Measurements from ENCODE around the gene CCDC87. TPM values are rescaled to one million over a fixed set of nuclear protein-coding genes. Genes with fewer than 3 reads are reported as not detected.

Gene CCDC87
- total and polyA plus RNA-seq, 2 experiments from 2014 or later: 0.39 to 1.2 TPM

GRCh38 chr11:66554602-66555001 is 38.3 kb downstream of the CCDC87 start:
- no peaks in the 10 kb centered on the region for H3K27me3 ChIP-seq (ENCODE audit: insufficient read depth)
- H3K36me3 Mint-ChIP-seq (ENCODE audit: low read depth): peaks cover 10% of the 10 kb centered on the region
- H3K4me3 ChIP-seq: no peak overlapping the region
- ATAC-seq: no peak
- no peak overlapping the region for H3K4me2 ChIP-seq
- no peaks in the 10 kb centered on the region for H3K79me2 ChIP-seq (replicated peaks; ENCODE audit: insufficient read depth)
- H4K20me1 ChIP-seq (replicated peaks; ENCODE audit: insufficient read depth): peaks cover 3% of the 10 kb centered on the region; the same call in 1 of the 2 replicates
- H2AFZ ChIP-seq: no peak overlapping the region
- DNase-seq (ENCODE audit: low spot score): no peak
- no peaks in the 10 kb centered on the region for H3K36me3 ChIP-seq (ENCODE audit: insufficient read depth)
- 0 out of 2 replicates have a peak, but pooled peaks cover 4% of the 10 kb centered on the region for H3K4me1 ChIP-seq (ENCODE audit: insufficient read depth)
- H3K9me3 Mint-ChIP-seq: no peaks in the 10 kb centered on the region
- H3F3A ChIP-seq (replicated peaks; ENCODE audit: low read depth): 0 out of 2 replicates have a peak, but pooled peaks cover 3% of the 10 kb centered on the region
- H3K4me1 Mint-ChIP-seq: no peaks in the 10 kb centered on the region; the same call in 2 of the 3 replicates
- H3K27me3 Mint-ChIP-seq (ENCODE audit: insufficient read depth, low read depth, poor library complexity): peaks cover 14% of the 10 kb centered on the region
- H3K27ac ChIP-seq (ENCODE audit: low read depth): no peak overlapping the region
- no peaks in the 10 kb centered on the region for H3K9me2 ChIP-seq (ENCODE audit: insufficient read depth)
- no peak for TF ChIP-seq CREB1 (CRISPR knock-in tag; IDR thresholded peaks at IDR 0.05; ENCODE audit: low read depth)
- TF ChIP-seq CTCF (conservative IDR thresholded peaks at IDR 0.05; ENCODE audit: low read depth in 2 of 2): no peak
- no peak for TF ChIP-seq EZH2 (IDR thresholded peaks at IDR 0.05; ENCODE audit: low read depth, unreplicated experiment)
- no peak for TF ChIP-seq EZH2phosphoT487 (IDR thresholded peaks at IDR 0.05; ENCODE audit: unreplicated experiment)
- TF ChIP-seq STAT1 (IDR thresholded peaks at IDR 0.05; ENCODE audit: unreplicated experiment): no peak
- TF ChIP-seq JUNB (IDR thresholded peaks at IDR 0.05; ENCODE audit: unreplicated experiment): no peak
- H3K4me3 Mint-ChIP-seq: no peak overlapping the region
- H3K27ac Mint-ChIP-seq: no peak overlapping the region

GRCh38 chr11:66550887-66551286 is 42.0 kb downstream of the CCDC87 start:
- Mint-ChIP-seq H3K9me3 (no peaks in the 10 kb centered on the region), H3K27me3 (ENCODE audit: insufficient read depth, low read depth, poor library complexity) (peaks cover 12% of the 10 kb centered on the region), H3K4me3 (no peak overlapping the region), H3K36me3 (ENCODE audit: low read depth) (peaks cover 4% of the 10 kb centered on the region; the same call in 1 of the 3 replicates), H3K27ac (no peak overlapping the region), H3K4me1 (peaks cover 23% of the 10 kb centered on the region)
- ATAC-seq (no peak), DNase-seq (ENCODE audit: low spot score) (no peak)
- no peaks in the 10 kb centered on the region for H3F3A ChIP-seq (replicated peaks; ENCODE audit: low read depth)
- peaks cover 21% of the 10 kb centered on the region for H3K4me1 ChIP-seq (ENCODE audit: insufficient read depth)
- no peak overlapping the region for H2AFZ ChIP-seq
- no peak overlapping the region for H3K27ac ChIP-seq (ENCODE audit: low read depth)
- no peaks in the 10 kb centered on the region for H3K9me2 ChIP-seq (ENCODE audit: insufficient read depth)
- no peaks in the 10 kb centered on the region for H3K79me2 ChIP-seq (replicated peaks; ENCODE audit: insufficient read depth)
- H4K20me1 ChIP-seq (replicated peaks; ENCODE audit: insufficient read depth): peaks cover 7% of the 10 kb centered on the region
- no peaks in the 10 kb centered on the region for H3K36me3 ChIP-seq (ENCODE audit: insufficient read depth)
- no peaks in the 10 kb centered on the region for H3K27me3 ChIP-seq (ENCODE audit: insufficient read depth)
- no peak overlapping the region for H3K4me2 ChIP-seq
- TF ChIP-seq POLR2AphosphoS5 (IDR thresholded peaks at IDR 0.05; ENCODE audit: low read depth) (no peak), CREB1 (CRISPR knock-in tag; IDR thresholded peaks at IDR 0.05; ENCODE audit: low read depth) (no peak), NANOG (IDR thresholded peaks at IDR 0.05; ENCODE audit: borderline replicate concordance) (no peak), ZNF114 (CRISPR knock-in tag; IDR thresholded peaks at IDR 0.05) (no peak), STAT1 (IDR thresholded peaks at IDR 0.05; ENCODE audit: unreplicated experiment) (no peak), EZH2phosphoT487 (IDR thresholded peaks at IDR 0.05; ENCODE audit: unreplicated experiment) (no peak), REST (IDR thresholded peaks at IDR 0.05; ENCODE audit: unreplicated experiment) (no peak)
- no peak overlapping the region for H3K4me3 ChIP-seq
